ENCODE results near the gene KRTAP10-3.

The KRTAP10-3 gene

GRCh38 chr21:44568261-44568660 is 9.7 kb upstream of the KRTAP10-3 start:
- Histone ChIP-seq H3K4me3 (ENCODE audit: low read depth, low read length) (no peak overlapping the region), H3K36me3 (ENCODE audit: control insufficient read depth in 2 of 2, insufficient read depth in 1 of 2, low read length in 2 of 2) (no peaks in the 10 kb centered on the region), H3K4me1 (ENCODE audit: control insufficient read depth, insufficient read depth, low read length) (no peaks in the 10 kb centered on the region), H3K27ac (ENCODE audit: extremely low read depth, low read depth, low read length) (no peak overlapping the region), H3K9me3 (ENCODE audit: control insufficient read depth, insufficient read depth, low read depth, low read length) (no peaks in the 10 kb centered on the region)
- TF ChIP-seq ZNF548 (tag by site-specific recombination; IDR thresholded peaks at IDR 0.05) (no peak), ZBTB7A (tag by site-specific recombination; IDR thresholded peaks at IDR 0.05; ENCODE audit: low read depth) (no peak), ZNF112 (tag by site-specific recombination; IDR thresholded peaks at IDR 0.05) (no peak), ZNF169 (tag by site-specific recombination; IDR thresholded peaks at IDR 0.05) (no peak), ELK4 (IDR thresholded peaks at IDR 0.05; ENCODE audit: borderline replicate concordance, low read depth, low read length) (no peak), ZNF529 (tag by site-specific recombination; IDR thresholded peaks at IDR 0.05; ENCODE audit: insufficient replicate concordance) (no peak), SP2 (tag by site-specific recombination; IDR thresholded peaks at IDR 0.05) (no peak), ZNF16 (tag by site-specific recombination; IDR thresholded peaks at IDR 0.05; ENCODE audit: low read depth) (no peak)
- ChIA-PET POLR2A (no interaction called here), CTCF (interaction anchor here (0.6 kb wide), 1 partner anchor 58 kb away, joined by 4 read pairs; no protein-coding TSS in a partner anchor)

GRCh38 chr21:44567481-44568171 is 9.0 kb upstream of the KRTAP10-3 start:
- no peaks in the 10 kb centered on the region for H3K36me3 ChIP-seq (ENCODE audit: control insufficient read depth in 2 of 2, insufficient read depth in 1 of 2, low read length in 2 of 2)
- POLR2A ChIA-PET: no interaction called here
- no peak overlapping the region for H3K27ac ChIP-seq (ENCODE audit: extremely low read depth, low read depth, low read length)
- H3K4me3 ChIP-seq (ENCODE audit: low read depth, low read length): no peak overlapping the region
- H3K4me1 ChIP-seq (ENCODE audit: control insufficient read depth, insufficient read depth, low read length): no peaks in the 10 kb centered on the region
- H3K9me3 ChIP-seq (ENCODE audit: control insufficient read depth, insufficient read depth, low read depth, low read length): no peaks in the 10 kb centered on the region
- CTCF ChIA-PET: interaction anchor here (0.6 kb wide), 1 partner anchor 58 kb away, joined by 4 read pairs; no protein-coding TSS in a partner anchor
- TF ChIP-seq ZBTB8A (tag by site-specific recombination; IDR thresholded peaks at IDR 0.05) (no peak), PRDM1 (tag by site-specific recombination; IDR thresholded peaks at IDR 0.05) (no peak), ZNF132 (tag by site-specific recombination; IDR thresholded peaks at IDR 0.05; ENCODE audit: borderline replicate concordance) (no peak), ZFHX2 (tag by site-specific recombination; conservative IDR thresholded peaks at IDR 0.05) (no peak), MEIS1 (CRISPR knock-in tag; IDR thresholded peaks at IDR 0.05; ENCODE audit: borderline replicate concordance) (no peak), ZNF555 (tag by site-specific recombination; conservative IDR thresholded peaks at IDR 0.05) (no peak), ZNF416 (tag by site-specific recombination; IDR thresholded peaks at IDR 0.05) (no peak), ZNF341 (tag by site-specific recombination; IDR thresholded peaks at IDR 0.05; ENCODE audit: low read depth) (no peak), ZNF174 (tag by site-specific recombination; IDR thresholded peaks at IDR 0.05) (no peak), ZNF777 (tag by site-specific recombination; IDR thresholded peaks at IDR 0.05; ENCODE audit: borderline replicate concordance) (no peak), ZNF549 (tag by site-specific recombination; IDR thresholded peaks at IDR 0.05) (no peak), ZNF274 (IDR thresholded peaks at IDR 0.05; ENCODE audit: low read length) (no peak), ZNF274 (tag by site-specific recombination; IDR thresholded peaks at IDR 0.05; ENCODE audit: borderline replicate concordance) (no peak), ZNF792 (tag by site-specific recombination; IDR thresholded peaks at IDR 0.05) (no peak), ZNF157 (tag by site-specific recombination; IDR thresholded peaks at IDR 0.05) (no peak), KLF10 (tag by site-specific recombination; IDR thresholded peaks at IDR 0.05) (no peak), ZNF692 (tag by site-specific recombination; IDR thresholded peaks at IDR 0.05) (no peak)
- TF ChIP-seq, protein P1, sequence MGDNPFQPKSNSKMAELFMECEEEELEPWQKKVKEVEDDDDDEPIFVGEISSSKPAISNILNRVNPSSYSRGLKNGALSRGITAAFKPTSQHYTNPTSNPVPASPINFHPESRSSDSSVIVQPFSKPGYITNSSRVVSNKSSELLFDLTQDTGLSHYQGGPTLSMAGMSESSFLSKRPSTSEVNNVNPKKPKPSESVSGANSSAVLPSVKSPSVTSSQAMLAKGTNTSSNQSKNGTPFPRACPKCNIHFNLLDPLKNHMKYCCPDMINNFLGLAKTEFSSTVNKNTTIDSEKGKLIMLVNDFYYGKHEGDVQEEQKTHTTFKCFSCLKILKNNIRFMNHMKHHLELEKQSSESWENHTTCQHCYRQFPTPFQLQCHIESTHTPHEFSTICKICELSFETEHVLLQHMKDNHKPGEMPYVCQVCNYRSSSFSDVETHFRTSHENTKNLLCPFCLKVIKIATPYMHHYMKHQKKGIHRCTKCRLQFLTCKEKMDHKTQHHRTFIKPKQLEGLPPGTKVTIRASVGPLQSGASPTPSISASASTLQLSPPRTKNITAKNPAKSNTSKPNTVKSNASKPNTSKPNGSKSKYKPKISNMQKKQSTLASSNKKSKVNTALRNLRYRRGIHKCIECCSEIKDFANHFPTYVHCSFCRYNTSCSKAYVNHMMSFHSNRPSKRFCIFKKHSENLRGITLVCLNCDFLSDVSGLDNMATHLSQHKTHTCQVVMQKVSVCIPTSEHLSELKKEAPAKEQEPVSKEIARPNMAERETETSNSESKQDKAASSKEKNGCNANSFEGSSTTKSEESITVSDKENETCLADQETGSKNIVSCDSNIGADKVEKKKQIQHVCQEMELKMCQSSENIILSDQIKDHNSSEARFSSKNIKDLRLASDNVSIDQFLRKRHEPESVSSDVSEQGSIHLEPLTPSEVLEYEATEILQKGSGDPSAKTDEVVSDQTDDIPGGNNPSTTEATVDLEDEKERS (tag by site-specific recombination; IDR thresholded peaks at IDR 0.05): no peak
- TF ChIP-seq, protein P2, sequence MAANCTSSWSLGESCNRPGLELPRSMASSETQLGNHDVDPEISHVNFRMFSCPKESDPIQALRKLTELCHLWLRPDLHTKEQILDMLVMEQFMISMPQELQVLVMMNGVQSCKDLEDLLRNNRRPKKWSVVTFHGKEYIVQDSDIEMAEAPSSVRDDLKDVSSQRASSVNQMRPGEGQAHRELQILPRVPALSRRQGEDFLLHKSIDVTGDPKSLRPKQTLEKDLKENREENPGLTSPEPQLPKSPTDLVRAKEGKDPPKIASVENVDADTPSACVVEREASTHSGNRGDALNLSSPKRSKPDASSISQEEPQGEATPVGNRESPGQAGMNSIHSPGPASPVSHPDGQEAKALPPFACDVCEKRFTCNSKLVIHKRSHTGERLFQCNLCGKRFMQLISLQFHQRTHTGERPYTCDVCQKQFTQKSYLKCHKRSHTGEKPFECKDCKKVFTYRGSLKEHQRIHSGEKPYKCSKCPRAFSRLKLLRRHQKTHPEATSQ (tag by site-specific recombination; IDR thresholded peaks at IDR 0.05): no peak
